NCI-H1417 (cell line): ENCODE data around the gene TMEM37.

ENCODE experiments used
- DNase-seq, 3 experiments: peaks; one replicate each; lab custom pipeline; 2025; lab: John Stamatoyannopoulos, UW

Gene TMEM37

GRCh38 chr2:119478188-119478977, 46.7 kb downstream of the TMEM37 start:
- DNase-seq, result no peak

DNA sequence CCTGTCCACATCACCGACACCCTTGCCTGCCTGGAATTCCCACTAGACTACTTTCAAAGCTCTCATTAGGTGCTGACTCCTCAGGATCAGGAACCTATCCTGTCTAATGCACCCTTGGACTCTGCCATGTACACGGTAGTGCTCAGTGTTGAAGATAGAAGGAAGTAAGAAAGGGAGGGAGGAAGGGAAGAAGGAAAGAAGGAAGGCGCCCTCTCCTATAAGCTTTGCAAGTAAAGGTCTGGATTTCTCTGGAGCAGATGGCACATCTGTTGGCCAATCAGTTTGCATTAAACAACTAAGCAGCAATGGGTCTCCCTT, 47.3 kb downstream of the TMEM37 start:
- DNase-seq, result no peak

- no peak for DNase-seq
Measured at GRCh38 chr2:119480184-119480583, 48.5 kb downstream of the TMEM37 start.

- DNase-seq, result no peak
Measured at GRCh38 chr2:119480718-119481142, 49.1 kb downstream of the TMEM37 start.

DNA sequence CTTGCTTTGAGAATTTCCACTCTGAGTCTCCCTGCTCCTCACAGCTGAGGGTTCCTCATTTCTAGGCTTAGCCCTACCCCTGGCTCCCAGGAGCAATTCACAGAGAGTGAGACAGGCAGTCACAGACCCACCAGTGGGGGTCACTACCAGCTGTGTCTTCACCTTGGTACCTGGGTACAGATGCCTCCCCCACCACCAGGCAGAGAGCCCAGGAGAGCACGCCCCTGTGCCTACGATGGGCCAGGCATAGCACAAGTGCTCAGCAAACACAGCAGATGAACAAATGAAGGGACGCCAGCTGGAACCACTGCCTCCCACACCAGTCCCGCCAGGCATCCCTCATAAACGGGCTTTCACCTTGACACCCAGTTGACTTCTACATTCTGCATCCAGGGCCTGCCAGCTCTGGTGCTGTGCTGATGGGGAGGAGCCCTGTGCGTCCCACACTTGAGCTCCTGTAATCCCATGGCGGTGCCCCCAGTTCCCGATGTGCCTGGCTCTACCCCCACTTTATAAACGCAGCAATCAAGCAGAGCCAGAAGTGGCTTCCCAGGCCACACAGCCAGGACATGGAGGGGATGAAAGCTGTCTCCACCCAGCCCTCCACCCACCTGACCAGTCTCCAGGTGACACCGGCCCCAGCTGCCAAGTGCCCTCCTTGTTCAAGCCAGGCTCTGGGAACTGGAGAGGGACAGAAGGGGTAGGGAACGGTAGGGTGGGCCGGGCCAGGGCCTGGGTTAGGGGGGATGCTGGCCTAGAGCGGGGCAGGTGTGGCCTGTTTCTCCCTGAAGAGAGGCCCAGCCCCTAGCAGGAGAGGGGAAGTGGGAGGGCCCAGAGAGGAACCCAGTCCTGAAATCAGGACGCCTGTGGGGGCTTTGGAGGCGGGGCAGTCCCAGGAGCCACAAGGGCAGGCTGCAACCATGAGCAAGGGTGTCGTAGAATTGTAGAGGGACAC, 50.1 kb downstream of the TMEM37 start:
- DNase-seq, result no peak

DNA sequence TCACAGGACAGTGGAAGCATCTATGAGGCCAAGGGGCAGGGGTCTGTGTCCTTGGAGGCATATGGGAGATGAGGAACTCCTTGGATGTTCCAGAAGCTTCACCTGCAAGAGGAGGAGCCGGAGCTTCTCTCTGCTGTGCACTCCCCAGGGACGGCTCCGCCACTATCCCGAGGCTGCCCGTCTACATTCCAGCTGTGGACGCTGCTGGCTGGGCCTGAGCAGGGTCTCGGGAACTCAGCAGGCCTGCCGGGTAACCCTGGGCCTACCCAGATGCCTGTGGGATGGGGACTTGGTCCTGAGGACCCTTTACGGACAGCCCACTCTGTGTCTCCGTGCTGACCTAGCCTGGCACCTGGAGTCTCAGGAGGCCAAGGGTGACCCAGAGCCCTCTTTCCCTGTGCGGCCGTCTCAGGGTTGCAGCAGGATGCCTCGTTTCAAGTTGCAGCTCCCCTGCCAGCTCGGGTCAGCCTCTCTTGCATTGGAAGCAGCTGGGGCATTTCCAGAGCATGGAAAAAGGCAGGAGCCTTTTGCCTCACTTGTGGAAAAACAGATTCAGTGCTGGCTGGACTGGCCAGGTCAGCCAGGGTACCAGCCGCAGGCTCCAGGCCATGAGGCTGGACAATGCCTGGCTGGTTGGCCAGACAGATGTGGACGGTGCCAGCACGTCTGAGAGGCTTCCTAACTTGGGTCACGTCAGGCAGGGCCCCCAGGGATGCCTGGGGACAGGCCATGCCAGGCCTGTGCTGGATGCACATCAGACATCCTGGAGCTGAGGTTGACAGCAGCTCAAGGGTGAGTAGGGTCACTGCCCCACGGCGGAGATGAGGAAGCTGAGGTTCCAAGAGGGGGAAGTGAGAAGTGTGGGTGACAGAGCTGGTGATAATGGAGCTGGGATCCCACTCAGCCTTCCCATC, 51.1 kb downstream of the TMEM37 start:
- no peak for DNase-seq

DNA sequence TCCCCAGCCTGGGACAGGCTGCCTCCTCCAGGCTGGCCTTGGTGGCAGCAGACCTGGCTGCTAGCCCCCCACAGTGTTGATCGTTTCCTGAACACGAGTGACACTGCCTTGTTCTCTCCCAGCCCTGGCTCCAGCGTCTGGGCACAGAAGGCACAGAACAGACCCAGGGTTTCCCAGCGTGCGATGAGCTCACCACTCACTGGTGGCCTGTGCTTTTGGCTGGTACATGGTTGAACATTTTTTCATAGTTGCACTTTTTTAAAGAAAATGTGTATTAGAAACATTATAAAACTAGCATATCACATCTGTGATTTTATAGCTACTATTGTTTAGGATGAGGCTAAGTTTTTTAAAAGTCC, 51.7 kb downstream of the TMEM37 start:
- no peak for DNase-seq

DNA sequence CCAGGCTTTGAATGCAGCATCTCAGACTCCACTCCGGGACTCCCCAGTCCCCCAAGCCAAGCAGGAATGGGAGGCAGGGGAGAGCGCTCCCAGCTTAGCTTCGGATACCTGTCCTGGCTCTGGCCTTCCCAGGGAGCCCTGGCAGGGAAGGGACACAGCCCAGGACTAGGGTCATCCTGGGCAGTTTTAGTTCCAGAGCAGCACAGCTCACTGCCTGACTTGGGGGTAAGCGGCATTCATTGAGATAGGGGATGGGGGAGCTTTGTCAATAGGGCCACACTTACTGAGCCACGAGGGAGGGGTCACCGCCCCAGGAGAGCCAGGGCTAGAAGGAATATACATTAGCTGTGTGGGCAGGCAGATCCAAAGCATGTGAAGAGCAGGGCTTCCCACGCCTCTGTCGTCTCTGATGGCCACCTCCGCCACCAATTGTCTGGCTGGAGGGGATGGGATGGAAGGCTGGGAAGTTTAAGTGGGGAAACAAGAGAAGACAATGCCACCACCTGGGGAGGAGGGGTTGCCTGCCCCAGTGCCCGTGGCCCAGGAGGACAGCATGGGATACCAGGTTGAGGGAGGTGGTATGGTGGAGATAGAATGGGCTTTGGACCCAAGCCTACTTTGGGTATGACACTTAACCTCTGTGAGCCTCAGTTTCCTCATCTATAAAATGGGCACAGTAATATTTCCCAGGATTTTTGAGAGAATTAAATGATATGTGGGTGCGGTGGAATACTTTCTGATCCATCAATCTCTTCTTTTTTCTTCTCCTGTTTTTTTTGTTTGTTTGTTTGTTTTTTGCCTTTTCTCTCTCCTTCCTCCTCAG, 52.5 kb downstream of the TMEM37 start:
- no peak for DNase-seq

GRCh38 chr2:119484834-119485233, 53.2 kb downstream of the TMEM37 start:
- DNase-seq, result no peak

GRCh38 chr2:119485336-119486110, 53.9 kb downstream of the TMEM37 start:
- DNase-seq, result no peak

DNA sequence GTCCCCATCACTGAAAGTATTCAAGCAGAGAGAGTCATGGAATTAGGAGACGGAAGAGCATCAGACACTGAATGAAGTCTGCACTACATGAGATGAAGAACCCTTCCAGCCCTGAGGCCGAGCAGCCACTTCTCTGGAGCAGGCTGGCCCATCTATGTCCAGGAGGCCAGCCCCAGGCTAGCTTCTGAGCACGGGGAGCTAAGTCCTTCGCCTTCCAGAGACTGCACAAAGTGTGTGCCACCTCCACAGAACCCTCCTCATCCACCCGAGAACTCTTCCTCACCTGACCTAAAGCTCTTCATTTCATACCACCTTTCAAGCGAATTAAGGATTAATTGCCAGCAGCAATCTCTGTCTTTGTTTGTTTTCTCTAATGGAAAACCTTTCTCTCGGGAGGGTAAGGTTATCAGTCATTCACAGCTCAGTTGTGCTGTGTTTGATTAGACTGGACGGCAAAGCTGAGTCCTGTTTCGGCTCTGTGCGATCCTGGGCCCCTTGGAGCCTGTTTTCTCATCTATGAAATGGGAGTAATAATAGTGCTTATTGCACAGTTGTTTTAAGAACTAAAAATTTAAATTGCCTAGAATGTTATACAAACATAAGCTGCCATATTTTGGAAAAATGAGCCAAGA, 54.7 kb downstream of the TMEM37 start:
- no peak for DNase-seq

- DNase-seq, result no peak
Measured at GRCh38 chr2:119486886-119487285, 55.2 kb downstream of the TMEM37 start.

DNA sequence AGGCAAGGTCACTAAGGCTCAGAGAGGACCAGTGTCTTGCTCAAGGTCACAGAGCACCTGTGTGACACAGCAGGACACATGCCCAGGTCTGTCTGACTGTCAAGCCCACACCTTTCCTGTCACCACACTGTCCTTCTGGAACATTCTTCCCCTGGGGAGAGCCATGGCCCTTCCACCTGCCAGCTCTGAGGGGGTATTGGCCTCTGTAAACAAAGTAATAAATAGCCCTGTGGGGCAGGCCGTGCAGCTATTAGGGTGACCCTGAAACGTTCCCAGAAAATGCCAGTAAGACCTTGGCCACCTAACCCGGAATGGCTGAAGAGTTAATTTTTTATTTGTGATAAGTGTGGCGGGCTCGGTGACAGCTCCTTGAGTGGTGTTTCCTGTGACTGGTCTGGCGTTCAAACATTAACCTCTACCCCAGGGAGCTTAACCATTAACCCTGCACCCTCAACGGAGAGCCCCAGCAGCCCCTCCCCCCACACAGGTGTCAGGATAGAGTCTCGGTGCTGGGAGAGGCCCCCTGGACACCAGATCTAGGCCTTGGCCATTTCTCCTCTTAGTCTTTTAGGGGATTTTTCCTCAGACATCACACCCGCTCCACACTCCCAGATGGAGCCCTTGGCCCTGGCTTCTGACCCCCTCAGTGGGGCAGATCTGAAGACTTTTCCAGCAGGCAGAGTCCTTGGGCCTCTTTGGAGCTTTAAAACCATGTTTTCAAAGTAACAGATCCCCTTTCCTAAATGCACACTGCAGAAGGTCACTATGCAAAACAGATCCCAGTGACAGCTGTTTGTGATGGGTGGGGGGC, 56.0 kb downstream of the TMEM37 start:
- peak in 1 of 3 experiments; percentile 39 for DNase-seq
